Large intestine (tissue), 12 donors: Measurements from ENCODE around the gene INPP5E. TPM values are rescaled to one million over a fixed set of nuclear protein-coding genes. Genes with fewer than 3 reads are reported as not detected.

Experiments used
- DNase-seq, 2 donors: peaks; one replicate each; pipeline versions ENCODE4 v3.0.0 to v3.0.0-alpha.2; 2013
- H3K27ac ChIP-seq: one replicate; pipeline ENCODE4 v1.5.1; 2013; ENCODE audit warnings: low read length
- H3K27me3 ChIP-seq: 2 replicates; pipeline ENCODE4 v1.6.1; 2013; ENCODE audit warnings: low read length; ENCODE audit not compliant: control insufficient read depth, insufficient read depth
- H3K36me3 ChIP-seq: 2 replicates; pipeline ENCODE4 v1.6.1; 2013; ENCODE audit warnings: low read length; ENCODE audit not compliant: control insufficient read depth, insufficient read depth
- H3K4me1 ChIP-seq: one replicate; pipeline ENCODE4 v1.6.1; 2013; ENCODE audit warnings: low read length; ENCODE audit not compliant: control insufficient read depth, insufficient read depth
- H3K4me3 ChIP-seq: one replicate; pipeline ENCODE4 v1.5.1; 2013; ENCODE audit warnings: low read length
- H3K9me3 ChIP-seq: one replicate; pipeline ENCODE4 v1.6.1; 2013; ENCODE audit warnings: mild to moderate bottlenecking, low read depth, low read length, moderate library complexity; ENCODE audit not compliant: control insufficient read depth
- WGBS: methylation state at CpG from one replicate; pipeline ENCODE4 v1.1.5; 2013; ENCODE audit warnings: low lambda C conversion rate; ENCODE audit not compliant: insufficient coverage; 5-methylcytosine and 5-hydroxymethylcytosine counted together
- long read RNA-seq, 11 donors: transcript quantifications; one replicate each; lab custom pipeline, GENCODE V29; 2026
- polyA plus RNA-seq: library from polyadenylated mRNA; unstranded; fragments of 120-200 nt; gene quantifications from one replicate; pipeline ENCODE4 v1.2.1, GENCODE V29; 2013

INPP5E gene, protein sequence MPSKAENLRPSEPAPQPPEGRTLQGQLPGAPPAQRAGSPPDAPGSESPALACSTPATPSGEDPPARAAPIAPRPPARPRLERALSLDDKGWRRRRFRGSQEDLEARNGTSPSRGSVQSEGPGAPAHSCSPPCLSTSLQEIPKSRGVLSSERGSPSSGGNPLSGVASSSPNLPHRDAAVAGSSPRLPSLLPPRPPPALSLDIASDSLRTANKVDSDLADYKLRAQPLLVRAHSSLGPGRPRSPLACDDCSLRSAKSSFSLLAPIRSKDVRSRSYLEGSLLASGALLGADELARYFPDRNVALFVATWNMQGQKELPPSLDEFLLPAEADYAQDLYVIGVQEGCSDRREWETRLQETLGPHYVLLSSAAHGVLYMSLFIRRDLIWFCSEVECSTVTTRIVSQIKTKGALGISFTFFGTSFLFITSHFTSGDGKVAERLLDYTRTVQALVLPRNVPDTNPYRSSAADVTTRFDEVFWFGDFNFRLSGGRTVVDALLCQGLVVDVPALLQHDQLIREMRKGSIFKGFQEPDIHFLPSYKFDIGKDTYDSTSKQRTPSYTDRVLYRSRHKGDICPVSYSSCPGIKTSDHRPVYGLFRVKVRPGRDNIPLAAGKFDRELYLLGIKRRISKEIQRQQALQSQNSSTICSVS
- 12.8 TPM for polyA plus RNA-seq
- long read RNA-seq, donor 1, full-length matches to known transcripts = 3 of 3 reads
- long read RNA-seq, donor 1, partial matches to known transcripts = 0 of 3 reads
- long read RNA-seq, donor 1, other reads (novel, unspliced or antisense) = 0 of 3 reads
- long read RNA-seq, donor 2, full-length matches to known transcripts = 2 of 2 reads
- long read RNA-seq, donor 2, partial matches to known transcripts = 0 of 2 reads
- long read RNA-seq, donor 2, other reads (novel, unspliced or antisense) = 0 of 2 reads
- long read RNA-seq, donor 3 = 0 reads
- long read RNA-seq, donor 4, full-length matches to known transcripts = 1 of 1 reads
- long read RNA-seq, donor 4, partial matches to known transcripts = 0 of 1 reads
- long read RNA-seq, donor 4, other reads (novel, unspliced or antisense) = 0 of 1 reads
- long read RNA-seq, donor 5, full-length matches to known transcripts = 3 of 3 reads
- long read RNA-seq, donor 5, partial matches to known transcripts = 0 of 3 reads
- long read RNA-seq, donor 5, other reads (novel, unspliced or antisense) = 0 of 3 reads
- long read RNA-seq, donor 6, full-length matches to known transcripts = 4 of 4 reads
- long read RNA-seq, donor 6, partial matches to known transcripts = 0 of 4 reads
- long read RNA-seq, donor 6, other reads (novel, unspliced or antisense) = 0 of 4 reads
- long read RNA-seq, donor 7, partial matches to known transcripts = 0 of 1 reads
- long read RNA-seq, donor 7, other reads (novel, unspliced or antisense) = 0 of 1 reads
- long read RNA-seq, donor 8, full-length matches to known transcripts = 2 of 2 reads
- long read RNA-seq, donor 8, partial matches to known transcripts = 0 of 2 reads
- long read RNA-seq, donor 8, other reads (novel, unspliced or antisense) = 0 of 2 reads
- long read RNA-seq, donor 9, full-length matches to known transcripts = 5 of 10 reads
- long read RNA-seq, donor 9, partial matches to known transcripts = 5 of 10 reads
- long read RNA-seq, donor 9, other reads (novel, unspliced or antisense) = 0 of 10 reads
- long read RNA-seq, donor 10, full-length matches to known transcripts = 4 of 4 reads
- long read RNA-seq, donor 10, partial matches to known transcripts = 0 of 4 reads
- long read RNA-seq, donor 10, other reads (novel, unspliced or antisense) = 0 of 4 reads
- long read RNA-seq, donor 11, full-length matches to known transcripts = 1 of 1 reads
- long read RNA-seq, donor 11, partial matches to known transcripts = 0 of 1 reads
- long read RNA-seq, donor 11, other reads (novel, unspliced or antisense) = 0 of 1 reads

DNA sequence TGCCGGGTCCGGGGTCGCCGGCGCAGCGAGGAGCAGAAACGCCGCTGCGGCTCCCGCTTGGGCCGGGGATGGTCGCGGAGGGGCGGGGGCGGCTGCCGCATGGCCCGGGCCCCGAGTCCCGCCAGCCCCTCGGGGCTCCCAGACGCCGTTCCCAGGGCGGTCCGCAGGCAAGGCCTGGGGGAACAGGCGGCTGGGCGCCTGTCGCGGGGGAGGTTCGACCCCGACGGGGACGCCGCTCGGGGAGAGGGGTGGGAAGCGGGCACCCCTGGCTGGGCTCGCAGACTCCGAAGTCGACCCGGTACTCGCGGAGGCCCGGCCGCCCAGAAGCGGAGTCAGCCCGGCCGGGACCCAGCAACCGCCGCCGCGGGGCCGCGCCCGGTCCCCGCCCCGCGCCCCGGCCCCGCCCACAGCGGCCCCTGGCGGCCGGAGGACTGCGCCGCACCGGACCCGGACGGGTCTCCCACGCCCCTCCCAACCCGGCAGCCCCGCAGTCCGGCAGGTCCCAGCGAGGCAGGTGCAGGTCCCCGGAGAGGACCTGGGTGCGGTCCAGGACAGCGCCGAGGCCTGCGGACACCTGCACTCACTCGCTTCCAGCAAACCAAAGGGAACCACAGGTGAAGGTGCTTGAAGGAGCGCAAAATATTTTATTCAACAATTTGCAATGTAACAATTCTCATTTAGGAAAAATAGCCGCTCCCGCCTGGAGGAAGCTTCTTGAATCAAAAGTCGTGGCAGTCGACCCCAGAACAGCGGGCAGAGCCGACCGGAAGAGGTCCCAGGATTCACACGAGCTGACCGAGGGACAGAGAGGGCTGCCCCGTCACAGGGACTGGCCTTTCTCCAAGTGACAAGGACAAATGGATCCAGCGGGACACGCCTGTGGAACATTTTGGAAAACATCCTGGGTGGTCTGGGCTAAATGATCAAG is at the start of gene INPP5E:
Gene INPP5E, minus strand, starts transcription at position 365 of the 928 bp plus-strand sequence. CDS start 426 bp downstream, outside the sequence.
- peaks cover 54% of the 10 kb centered on the region for H3K36me3 ChIP-seq
- no CpG with 5 or more reads among the region's 90 CpGs for WGBS
- H3K4me3 ChIP-seq = peak within 1 kb of the TSS; percentile 65
- DNase-seq = peak; percentile 40 to 81
- H3K27ac ChIP-seq = no peak within 1 kb of the TSS
- H3K9me3 ChIP-seq = peaks cover 2% of the 10 kb centered on the region
- peaks cover 9% of the 10 kb centered on the region for H3K4me1 ChIP-seq
- no peaks in the 10 kb centered on the region for H3K27me3 ChIP-seq

DNA sequence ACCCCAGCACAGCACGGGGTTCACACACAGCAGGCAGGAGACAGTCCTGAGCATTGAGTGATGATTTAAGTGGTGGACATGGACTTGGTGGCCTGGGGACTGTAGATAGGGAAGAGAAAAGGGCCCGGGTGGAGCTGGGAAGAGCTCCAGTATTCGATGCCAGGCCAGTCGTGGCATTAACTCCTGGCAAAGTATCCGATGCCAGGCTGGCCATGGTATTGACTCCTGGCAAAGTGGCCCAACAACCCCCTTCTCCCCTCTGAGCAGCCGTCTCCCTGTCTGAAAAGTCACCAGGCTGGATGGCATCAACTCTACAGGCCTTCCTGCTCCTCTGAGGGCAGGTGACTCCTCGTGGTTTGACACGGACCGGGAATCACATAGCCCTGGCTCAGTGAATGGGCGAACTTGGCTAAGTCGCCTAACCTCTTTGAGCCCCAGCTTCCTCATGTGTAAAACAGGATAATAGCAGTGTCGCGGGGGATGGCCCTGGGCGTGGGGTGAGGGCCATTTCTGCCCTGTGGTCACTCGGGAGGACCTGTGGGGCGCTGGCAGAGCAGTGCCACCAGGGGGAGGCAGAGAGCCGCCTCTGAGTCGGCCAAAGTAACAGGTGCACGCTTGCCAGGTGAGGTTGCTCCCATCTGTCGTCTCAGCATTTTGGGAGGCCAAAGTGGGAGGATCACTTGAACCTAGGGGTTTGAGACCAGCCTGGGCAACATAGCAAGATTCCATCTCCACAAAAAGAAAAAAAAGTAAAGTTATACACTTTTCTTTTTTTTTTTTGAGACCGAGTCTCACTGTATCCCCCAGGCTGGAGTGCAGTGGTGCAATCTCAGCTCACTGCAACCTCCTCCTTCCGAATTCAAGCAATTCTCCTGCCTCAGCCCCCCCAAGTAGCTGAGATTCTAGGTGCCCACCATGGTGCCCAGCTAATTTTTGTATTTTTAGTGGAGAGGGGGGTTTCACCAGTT is 48.9 kb upstream of the INPP5E start:
- no peaks in the 10 kb centered on the region for H3K36me3 ChIP-seq
- no CpG with 5 or more reads among the region's 22 CpGs for WGBS
- DNase-seq = peak; percentile 39 to 60
- peaks cover 17% of the 10 kb centered on the region for H3K27me3 ChIP-seq
- no peak overlapping the region for H3K27ac ChIP-seq
- no peaks in the 10 kb centered on the region for H3K9me3 ChIP-seq
- H3K4me1 ChIP-seq = peaks cover 9% of the 10 kb centered on the region
- H3K4me3 ChIP-seq = no peak overlapping the region

DNA sequence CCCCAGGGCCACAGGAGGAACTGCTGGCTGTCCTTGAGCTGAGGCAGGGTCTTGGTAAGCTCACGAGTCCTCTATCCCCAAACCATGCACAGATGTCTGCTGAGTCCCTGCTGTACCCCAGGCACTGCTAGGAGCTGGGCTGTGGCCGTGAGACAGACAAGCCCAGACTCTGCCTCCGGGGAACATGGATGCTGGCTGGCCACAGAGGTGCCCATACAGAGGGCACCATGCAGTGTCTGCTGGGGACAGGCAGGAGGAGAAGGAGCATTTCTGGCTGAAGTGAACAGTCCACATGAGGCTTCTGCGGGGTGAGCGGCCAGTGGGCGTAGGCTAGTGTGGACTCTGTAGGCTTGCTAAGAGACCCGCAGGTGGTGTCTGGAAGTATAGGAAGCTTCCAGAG is 48.0 kb upstream of the INPP5E start:
- WGBS = no CpG with 5 or more reads among the region's 7 CpGs
- peaks cover 17% of the 10 kb centered on the region for H3K27me3 ChIP-seq
- no peak overlapping the region for H3K27ac ChIP-seq
- no peak for DNase-seq
- no peaks in the 10 kb centered on the region for H3K36me3 ChIP-seq
- no peak overlapping the region for H3K4me3 ChIP-seq
- H3K4me1 ChIP-seq = peaks cover 9% of the 10 kb centered on the region
- H3K9me3 ChIP-seq = no peaks in the 10 kb centered on the region

DNA sequence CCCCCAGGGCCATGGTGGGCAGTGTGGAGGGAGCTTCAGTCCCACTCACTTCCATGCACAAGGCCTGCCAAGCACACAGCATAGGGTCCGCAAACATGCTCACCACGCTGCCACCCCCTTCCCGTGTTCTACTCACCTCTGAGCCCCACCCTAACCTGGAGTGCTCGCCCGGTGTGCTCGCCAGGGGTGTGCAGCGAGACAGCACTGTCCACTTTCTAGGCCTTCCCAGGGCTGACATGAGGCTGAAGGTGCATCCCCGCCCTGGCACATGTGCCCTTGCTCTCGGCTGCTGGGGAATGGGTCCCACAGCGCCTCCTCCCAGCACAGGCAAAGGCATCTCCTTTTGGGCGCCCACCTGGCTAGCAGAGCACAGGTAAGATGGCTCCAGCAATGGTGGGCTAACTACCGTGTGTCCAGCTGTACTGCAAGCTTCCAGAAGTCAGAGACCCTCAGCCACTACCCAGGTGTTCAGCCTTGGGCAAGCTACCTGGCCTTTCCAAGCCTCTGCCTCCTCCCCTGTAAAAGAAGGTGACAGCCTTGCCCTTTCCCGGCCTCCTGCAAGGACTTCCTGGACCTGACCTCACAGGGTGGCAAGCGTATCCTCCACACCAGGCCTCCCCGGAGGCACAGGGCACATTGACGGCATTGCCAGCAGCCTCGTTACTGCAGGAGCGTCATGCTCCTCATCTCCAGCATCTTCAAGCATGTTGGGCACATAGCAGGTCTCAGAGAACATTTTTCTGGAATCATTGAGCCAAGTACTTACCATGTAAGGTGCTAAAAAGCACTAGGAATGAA is 47.4 kb upstream of the INPP5E start:
- Histone ChIP-seq H3K27ac (no peak overlapping the region), H3K27me3 (peaks cover 17% of the 10 kb centered on the region), H3K9me3 (no peaks in the 10 kb centered on the region), H3K4me3 (no peak overlapping the region), H3K4me1 (peaks cover 9% of the 10 kb centered on the region), H3K36me3 (no peaks in the 10 kb centered on the region)
- no peak for DNase-seq
- WGBS = no CpG with 5 or more reads among the region's 18 CpGs

DNA sequence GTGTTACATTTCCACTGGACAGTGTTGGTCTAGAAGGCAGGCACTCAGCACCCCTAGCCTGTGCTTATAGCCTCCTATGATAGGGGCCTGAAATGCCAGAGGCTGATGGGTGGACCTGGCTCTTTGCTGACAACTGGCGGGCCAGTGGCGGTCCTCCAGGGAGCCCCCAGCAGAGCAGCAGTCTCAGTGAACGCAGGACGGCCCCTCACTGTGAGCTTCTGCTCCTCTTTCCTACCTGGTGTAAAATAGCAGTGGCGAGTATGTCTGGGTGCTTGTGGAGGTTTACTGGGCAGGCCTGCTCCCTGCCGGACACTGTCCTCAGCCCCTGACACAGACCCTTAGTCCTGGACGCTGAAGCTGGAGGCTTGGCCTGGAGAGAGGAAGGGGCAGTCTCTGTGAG is 46.5 kb upstream of the INPP5E start:
- no CpG with 5 or more reads among the region's 7 CpGs for WGBS
- Histone ChIP-seq H3K4me3 (no peak overlapping the region), H3K4me1 (peaks cover 15% of the 10 kb centered on the region), H3K9me3 (no peaks in the 10 kb centered on the region), H3K36me3 (no peaks in the 10 kb centered on the region), H3K27ac (no peak overlapping the region), H3K27me3 (peaks cover 17% of the 10 kb centered on the region)
- no peak for DNase-seq

DNA sequence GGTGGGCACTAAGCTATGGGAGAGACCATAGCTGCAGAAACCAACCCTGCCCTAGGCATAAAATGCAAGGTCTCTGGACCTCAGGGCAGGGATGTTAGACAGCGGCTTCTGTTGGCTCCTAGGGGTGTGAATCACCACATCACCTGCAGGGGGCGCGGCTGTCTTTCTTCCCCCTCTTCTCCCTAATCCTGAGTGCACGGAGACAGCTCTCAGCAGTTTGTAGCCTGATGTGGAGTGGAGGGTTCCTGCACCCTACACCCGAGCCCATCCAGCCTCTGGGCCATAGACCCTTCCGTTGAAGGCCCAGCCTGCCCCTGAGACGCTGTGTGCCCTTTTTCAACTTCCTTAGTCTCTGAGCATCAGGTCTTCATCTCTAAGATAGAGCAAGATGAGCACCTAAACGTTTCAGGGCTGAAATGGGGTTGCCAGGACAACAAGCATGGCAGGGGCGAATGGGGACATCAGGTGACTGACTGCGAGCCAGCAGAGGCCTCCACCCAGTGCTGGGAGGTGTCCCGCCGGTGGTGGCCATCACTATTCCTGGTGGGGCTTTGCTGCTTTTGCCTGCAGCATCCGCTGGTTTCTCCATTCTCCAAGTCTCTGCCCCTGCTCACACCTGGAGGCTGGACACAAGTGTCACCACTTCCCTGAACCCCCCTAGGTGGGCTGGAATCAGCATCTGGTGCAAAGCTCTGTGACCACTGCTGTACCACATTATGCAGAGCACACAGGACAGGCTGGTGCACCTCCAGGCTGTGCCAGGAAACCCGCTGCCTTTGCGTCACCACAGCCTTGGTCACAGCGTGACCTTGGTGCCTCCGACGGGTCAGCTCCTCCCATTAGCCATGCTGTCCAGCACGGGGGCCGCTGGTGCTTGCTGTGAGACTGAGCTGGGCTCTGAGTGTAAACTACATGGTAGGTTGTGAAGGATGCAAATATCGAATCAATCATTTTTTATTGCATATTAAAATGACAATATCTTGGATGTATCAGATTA is 45.7 kb upstream of the INPP5E start:
- Histone ChIP-seq H3K27ac (no peak overlapping the region), H3K4me3 (no peak overlapping the region), H3K27me3 (peaks cover 17% of the 10 kb centered on the region), H3K4me1 (peaks cover 15% of the 10 kb centered on the region), H3K9me3 (no peaks in the 10 kb centered on the region), H3K36me3 (no peaks in the 10 kb centered on the region)
- DNase-seq = peak; percentile 64 to 66
- WGBS = no CpG with 5 or more reads among the region's 21 CpGs
